Esophagus muscularis mucosa (tissue), 4 donors: ENCODE data around the gene CMTM4. TPM values are rescaled to one million over a fixed set of nuclear protein-coding genes. Genes with fewer than 3 reads are reported as not detected.

Source experiments
- DNase-seq: peaks from one replicate; pipeline ENCODE4 v3.0.0-alpha.2; 2017; ENCODE audit errors: extremely low spot score
- H3K27ac ChIP-seq, 4 donors: fragments of 200-600 bp; sonication (generic); replicated peaks in 1 of 4; 1 replicate in 3 of 4; 2 replicates in 1 of 4; pipeline ENCODE4 v1.5.1; 2016 to 2019; ENCODE audit warnings: mild to moderate bottlenecking in 1 of 4
- H3K27me3 ChIP-seq, 4 donors: fragments of 200-600 bp; sonication (generic); one replicate each; pipeline versions ENCODE4 v1.5.1 to v1.6.0; 2016 to 2019
- H3K36me3 ChIP-seq, 4 donors: fragments of 200-600 bp; sonication (generic); one replicate each; pipeline ENCODE4 v1.5.1; 2016 to 2019
- H3K4me1 ChIP-seq, 4 donors: fragments of 200-600 bp; sonication (generic); one replicate each; pipeline ENCODE4 v1.5.1; 2016 to 2019
- H3K4me3 ChIP-seq, 4 donors: fragments of 200-600 bp; sonication (generic); 1 replicate in 2 of 4; 2 replicates in 2 of 4; pipeline ENCODE4 v1.5.1; 2016 to 2019; ENCODE audit warnings: mild to moderate bottlenecking in 4 of 4, moderate library complexity in 1 of 4
- H3K9me3 ChIP-seq, 4 donors: fragments of 200-600 bp; sonication (generic); 1 replicate in 3 of 4; 2 replicates in 1 of 4; pipeline ENCODE4 v1.5.1; 2016 to 2019
- EP300 ChIP-seq: sonication (generic); formaldehyde crosslinking; IDR thresholded peaks from one replicate; pipeline ENCODE4 v1.6.1; 2017; ENCODE audit warnings: antibody characterized with exemption
- POLR2A ChIP-seq: fragments of 450-650 bp; IDR thresholded peaks from one replicate; pipeline ENCODE4 v1.6.1; 2017; ENCODE audit warnings: antibody characterized with exemption, moderate library complexity, mild to moderate bottlenecking, low read depth
- POLR2AphosphoS5 ChIP-seq, 2 donors: sonication (generic); formaldehyde crosslinking; IDR thresholded peaks; one replicate each; pipeline ENCODE4 v1.6.1; 2017; ENCODE audit warnings: antibody characterized with exemption in 2 of 2
- WGBS: methylation state at CpG from one replicate; pipeline ENCODE4 v1.1.5; 2018; 5-methylcytosine and 5-hydroxymethylcytosine counted together
- intact Hi-C: fragments of 100-400 bp; cut with DNase I; formaldehyde crosslinking; loops from one replicate; pipeline ENCODE4 v1.15.1; 2023
- total RNA-seq, 4 donors: library from RNA; depleted of rRNA; stranded (reverse); fragments of >200 nt; gene quantifications; one replicate each; pipeline versions ENCODE4 v1.1.0 to v1.2.1, GENCODE V29; 2016
- TF ChIP-seq, protein P1 (sequence below), 3 experiments: fragments of 200-600 bp in 2 of 3; fragments of 450-650 bp in 1 of 3; sonication (generic) in 2 of 3; IDR thresholded peaks; one replicate each; pipeline ENCODE4 v1.5.1; 2017 to 2019; ENCODE audit warnings: antibody characterized with exemption in 3 of 3, mild to moderate bottlenecking in 2 of 3, moderate library complexity in 1 of 3

Gene CMTM4
- total RNA-seq, 4 donors from 2014 or later = 9.8 to 19.8 (median 15.0) TPM

- no peak overlapping the region for H3K27ac ChIP-seq
- H3K27me3 ChIP-seq = no peaks in the 10 kb centered on the region
- no peak overlapping the region for H3K4me3 ChIP-seq
- intact Hi-C loops = no loop called here
- no peaks in the 10 kb centered on the region for H3K36me3 ChIP-seq
- H3K9me3 ChIP-seq = no peaks in the 10 kb centered on the region
- TF ChIP-seq POLR2AphosphoS5 (IDR thresholded peaks at IDR 0.05) (no peak), POLR2A (no peak), EP300 (no peak)
- TF ChIP-seq, protein P1, sequence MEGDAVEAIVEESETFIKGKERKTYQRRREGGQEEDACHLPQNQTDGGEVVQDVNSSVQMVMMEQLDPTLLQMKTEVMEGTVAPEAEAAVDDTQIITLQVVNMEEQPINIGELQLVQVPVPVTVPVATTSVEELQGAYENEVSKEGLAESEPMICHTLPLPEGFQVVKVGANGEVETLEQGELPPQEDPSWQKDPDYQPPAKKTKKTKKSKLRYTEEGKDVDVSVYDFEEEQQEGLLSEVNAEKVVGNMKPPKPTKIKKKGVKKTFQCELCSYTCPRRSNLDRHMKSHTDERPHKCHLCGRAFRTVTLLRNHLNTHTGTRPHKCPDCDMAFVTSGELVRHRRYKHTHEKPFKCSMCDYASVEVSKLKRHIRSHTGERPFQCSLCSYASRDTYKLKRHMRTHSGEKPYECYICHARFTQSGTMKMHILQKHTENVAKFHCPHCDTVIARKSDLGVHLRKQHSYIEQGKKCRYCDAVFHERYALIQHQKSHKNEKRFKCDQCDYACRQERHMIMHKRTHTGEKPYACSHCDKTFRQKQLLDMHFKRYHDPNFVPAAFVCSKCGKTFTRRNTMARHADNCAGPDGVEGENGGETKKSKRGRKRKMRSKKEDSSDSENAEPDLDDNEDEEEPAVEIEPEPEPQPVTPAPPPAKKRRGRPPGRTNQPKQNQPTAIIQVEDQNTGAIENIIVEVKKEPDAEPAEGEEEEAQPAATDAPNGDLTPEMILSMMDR (IDR thresholded peaks at IDR 0.05) = no peak
- no peak for DNase-seq
- peaks cover 23 to 30% (median 28%) of the 10 kb centered on the region in 4 donors for H3K4me1 ChIP-seq
- WGBS = 100% methylated on average over 5 of the region's 5 CpGs
These were observed 37.7 kb downstream of the CMTM4 start for GRCh38 chr16:66658860-66659190.

DNA sequence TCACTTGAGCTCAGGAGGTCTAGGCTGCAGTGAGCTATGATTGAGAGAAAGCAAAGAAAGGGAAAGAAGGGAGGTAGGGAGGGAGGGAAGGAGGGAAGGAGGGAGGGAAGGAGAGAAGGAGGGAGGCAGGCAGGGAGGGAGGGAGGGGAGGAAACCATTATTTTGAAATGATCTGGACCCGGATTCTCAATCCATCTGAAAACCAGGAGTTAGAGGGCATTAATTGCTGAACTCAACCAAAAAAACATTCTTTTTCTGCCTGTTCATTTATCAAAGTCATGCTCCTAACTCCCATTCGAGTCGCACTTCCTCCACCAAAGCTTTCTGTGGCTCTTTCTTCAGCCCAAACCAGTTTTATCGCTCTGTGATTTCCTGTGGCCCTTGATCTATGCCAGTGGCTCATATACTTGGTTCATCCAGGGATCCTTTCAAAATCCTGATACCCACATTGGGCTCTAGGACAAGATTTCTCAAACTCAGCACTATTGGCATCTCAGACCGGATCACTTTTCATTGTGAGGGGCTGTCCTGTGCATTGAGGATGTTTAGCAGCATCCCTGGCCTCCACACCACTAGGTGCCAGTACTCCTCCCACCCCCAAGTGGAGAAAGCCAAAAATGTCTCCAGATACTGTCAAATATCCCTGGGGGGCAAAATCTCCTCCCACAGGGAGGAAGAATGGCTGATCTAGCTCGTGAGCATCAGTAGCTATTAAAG, 38.2 kb downstream of the CMTM4 start:
- TF ChIP-seq POLR2AphosphoS5 (IDR thresholded peaks at IDR 0.05) (no peak), EP300 (no peak), POLR2A (no peak)
- TF ChIP-seq, protein P1 (IDR thresholded peaks at IDR 0.05) = no peak
- 76% methylated on average over 6 of the region's 6 CpGs for WGBS
- Histone ChIP-seq H3K4me1 (peaks cover 23 to 30% (median 28%) of the 10 kb centered on the region in 4 donors), H3K9me3 (no peaks in the 10 kb centered on the region), H3K27ac (no peak overlapping the region), H3K27me3 (no peaks in the 10 kb centered on the region), H3K36me3 (no peaks in the 10 kb centered on the region), H3K4me3 (no peak overlapping the region)
- intact Hi-C loops = no loop called here
- DNase-seq = no peak

DNA sequence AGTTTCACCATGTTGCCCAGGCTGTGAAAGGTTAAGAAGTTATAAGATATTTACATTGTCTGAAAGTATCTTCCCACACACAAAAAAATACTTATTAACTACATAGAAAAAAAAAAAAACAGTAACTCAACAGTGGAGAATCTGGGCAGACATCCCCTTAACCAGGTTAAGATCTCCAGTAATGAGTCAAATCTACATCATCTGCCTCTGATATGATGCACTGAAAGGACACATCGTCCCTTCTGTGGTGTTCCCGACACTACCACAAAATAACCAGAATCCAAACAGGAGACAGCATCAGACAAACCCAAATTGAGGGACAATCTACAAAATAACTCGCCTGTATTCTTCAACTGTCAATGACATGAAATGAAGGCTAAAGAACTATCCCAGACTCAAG, 40.0 kb downstream of the CMTM4 start:
- Histone ChIP-seq H3K9me3 (no peaks in the 10 kb centered on the region), H3K36me3 (no peaks in the 10 kb centered on the region), H3K27me3 (no peaks in the 10 kb centered on the region), H3K27ac (no peak overlapping the region), H3K4me3 (no peak overlapping the region), H3K4me1 (peaks cover 15 to 19% (median 18%) of the 10 kb centered on the region in 4 donors)
- DNase-seq = no peak
- intact Hi-C loops = no loop called here
- 87% methylated on average over 3 of the region's 3 CpGs for WGBS
- TF ChIP-seq POLR2AphosphoS5 (IDR thresholded peaks at IDR 0.05) (no peak), EP300 (no peak), POLR2A (no peak)
- TF ChIP-seq, protein P1 (IDR thresholded peaks at IDR 0.05) = no peak

GRCh38 chr16:66653581-66654350, 42.8 kb downstream of the CMTM4 start:
- no peak for DNase-seq
- Histone ChIP-seq H3K36me3 (no peaks in the 10 kb centered on the region), H3K4me3 (no peak overlapping the region), H3K27me3 (no peaks in the 10 kb centered on the region), H3K27ac (no peak overlapping the region), H3K9me3 (no peaks in the 10 kb centered on the region), H3K4me1 (peaks cover 0 to 14% (median 12%) of the 10 kb centered on the region in 4 donors)
- TF ChIP-seq, protein P1 (IDR thresholded peaks at IDR 0.05) = no peak
- TF ChIP-seq POLR2A (no peak), POLR2AphosphoS5 (IDR thresholded peaks at IDR 0.05) (no peak), EP300 (no peak)
- intact Hi-C loops = no loop called here
- 93% methylated on average over 6 of the region's 6 CpGs for WGBS
